H1 (cell line): Measurements from ENCODE around the gene KIAA0930. TPM values are rescaled to one million over a fixed set of nuclear protein-coding genes. Genes with fewer than 3 reads are reported as not detected.

Experiments
- HDAC2 ChIP-seq, 2 experiments: fragments of 300-600 bp in 1 of 2; sonication (generic) in 1 of 2; IDR thresholded peaks; 2 replicates each; pipeline ENCODE4 v1.6.1; 2011 to 2012; ENCODE audit warnings: low read depth in 2 of 2, low read length in 2 of 2, mild to moderate bottlenecking in 2 of 2, moderate library complexity in 2 of 2, borderline replicate concordance in 1 of 2, inconsistent platforms in 1 of 2
- polyA plus RNA-seq, 7 experiments: library from polyadenylated mRNA; depleted of rRNA in 3 of 7; stranded (reverse) in 5 of 7; unstranded in 2 of 7; fragments of >200 nt in 5 of 7; fragments of 200-250 nt in 2 of 7; gene quantifications; 1 replicate in 5 of 7; 2 replicates in 1 of 7; 4 replicates in 1 of 7; pipeline versions ENCODE4 v1.2.1 to v1.2.3, GENCODE V29; 2011 to 2013; ENCODE audit warnings: missing spikeins in 2 of 7, mixed read lengths in 2 of 7
- total RNA-seq: library from RNA; stranded (reverse); fragmentation: NEBNext Ultra II Directional; extraction: Animal tissue kit (Norgen Biotek cat#: 25700); gene quantifications from 2 replicates; pipeline ENCODE4 v1.2.1, GENCODE V29; 2021

KIAA0930 gene
- total and polyA plus RNA-seq, 2 of the 8 experiments (the other 6 are each of a cell fraction or from before 2014, with no cell fraction given): 61.9 to 66.1 TPM

GRCh38 chr22:45265535-45265934 lies 24.8 kb upstream of the KIAA0930 start (continued):
- no peak for TF ChIP-seq HDAC2 (IDR thresholded peaks at IDR 0.05; ENCODE audit: borderline replicate concordance in 1 of 2, low read depth in 2 of 2, low read length in 2 of 2)
